ENCODE measurements around the gene CT45A1.
"Not testable (repeated sequence)": the region's sequence is repeated elsewhere in the genome, so short reads cannot be mapped to it uniquely, and the experiment has no call there.

DNA sequence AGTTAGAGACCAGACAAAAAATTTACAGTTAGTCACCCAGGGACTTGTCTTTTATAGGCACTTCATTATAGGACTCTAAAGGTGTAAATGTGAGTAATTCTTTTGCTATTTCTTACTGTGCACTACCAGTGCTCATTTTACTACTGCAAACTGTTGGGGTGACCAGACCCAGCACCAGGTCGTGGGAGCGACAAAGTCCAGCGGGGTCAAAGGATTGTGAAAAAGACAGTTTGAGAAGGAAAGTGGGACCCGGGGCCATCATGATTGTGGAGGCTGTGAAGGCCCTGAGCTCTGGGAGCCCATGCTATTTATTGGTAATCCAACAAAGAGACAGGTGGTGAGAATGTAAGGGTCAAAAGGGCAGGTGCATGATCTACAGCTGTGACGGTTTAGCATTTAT, 21.2 kb downstream of the CT45A1 start:
- TF ChIP-seq, protein P1, sequence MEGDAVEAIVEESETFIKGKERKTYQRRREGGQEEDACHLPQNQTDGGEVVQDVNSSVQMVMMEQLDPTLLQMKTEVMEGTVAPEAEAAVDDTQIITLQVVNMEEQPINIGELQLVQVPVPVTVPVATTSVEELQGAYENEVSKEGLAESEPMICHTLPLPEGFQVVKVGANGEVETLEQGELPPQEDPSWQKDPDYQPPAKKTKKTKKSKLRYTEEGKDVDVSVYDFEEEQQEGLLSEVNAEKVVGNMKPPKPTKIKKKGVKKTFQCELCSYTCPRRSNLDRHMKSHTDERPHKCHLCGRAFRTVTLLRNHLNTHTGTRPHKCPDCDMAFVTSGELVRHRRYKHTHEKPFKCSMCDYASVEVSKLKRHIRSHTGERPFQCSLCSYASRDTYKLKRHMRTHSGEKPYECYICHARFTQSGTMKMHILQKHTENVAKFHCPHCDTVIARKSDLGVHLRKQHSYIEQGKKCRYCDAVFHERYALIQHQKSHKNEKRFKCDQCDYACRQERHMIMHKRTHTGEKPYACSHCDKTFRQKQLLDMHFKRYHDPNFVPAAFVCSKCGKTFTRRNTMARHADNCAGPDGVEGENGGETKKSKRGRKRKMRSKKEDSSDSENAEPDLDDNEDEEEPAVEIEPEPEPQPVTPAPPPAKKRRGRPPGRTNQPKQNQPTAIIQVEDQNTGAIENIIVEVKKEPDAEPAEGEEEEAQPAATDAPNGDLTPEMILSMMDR (conservative IDR thresholded peaks at IDR 0.05 in 1 of 2, IDR thresholded peaks at IDR 0.05 in 1 of 2; ENCODE audit: low read depth in 1 of 2, low read length in 2 of 2): not testable (repeated sequence)
- not testable (repeated sequence) for TF ChIP-seq EZH2 (IDR thresholded peaks at IDR 0.05; ENCODE audit: low read length, missing control alignments)

All from fibroblast of lung (primary cell).